Stimulated activated CD8-positive, alpha-beta memory T cell treated with anti-CD3 and anti-CD28 coated beads, Interleukin-15, amount 100 ng/mL, for 24 hours (primary cell): ENCODE data around the gene XPA.
"Not testable (repeated sequence)": the region's sequence is repeated elsewhere in the genome, so short reads cannot be mapped to it uniquely, and the experiment has no call there.

Experiments
- DNase-seq: peaks from one replicate; pipeline ENCODE4 v3.0.0-alpha.2; 2020; ENCODE audit warnings: low read depth

XPA gene

DNA sequence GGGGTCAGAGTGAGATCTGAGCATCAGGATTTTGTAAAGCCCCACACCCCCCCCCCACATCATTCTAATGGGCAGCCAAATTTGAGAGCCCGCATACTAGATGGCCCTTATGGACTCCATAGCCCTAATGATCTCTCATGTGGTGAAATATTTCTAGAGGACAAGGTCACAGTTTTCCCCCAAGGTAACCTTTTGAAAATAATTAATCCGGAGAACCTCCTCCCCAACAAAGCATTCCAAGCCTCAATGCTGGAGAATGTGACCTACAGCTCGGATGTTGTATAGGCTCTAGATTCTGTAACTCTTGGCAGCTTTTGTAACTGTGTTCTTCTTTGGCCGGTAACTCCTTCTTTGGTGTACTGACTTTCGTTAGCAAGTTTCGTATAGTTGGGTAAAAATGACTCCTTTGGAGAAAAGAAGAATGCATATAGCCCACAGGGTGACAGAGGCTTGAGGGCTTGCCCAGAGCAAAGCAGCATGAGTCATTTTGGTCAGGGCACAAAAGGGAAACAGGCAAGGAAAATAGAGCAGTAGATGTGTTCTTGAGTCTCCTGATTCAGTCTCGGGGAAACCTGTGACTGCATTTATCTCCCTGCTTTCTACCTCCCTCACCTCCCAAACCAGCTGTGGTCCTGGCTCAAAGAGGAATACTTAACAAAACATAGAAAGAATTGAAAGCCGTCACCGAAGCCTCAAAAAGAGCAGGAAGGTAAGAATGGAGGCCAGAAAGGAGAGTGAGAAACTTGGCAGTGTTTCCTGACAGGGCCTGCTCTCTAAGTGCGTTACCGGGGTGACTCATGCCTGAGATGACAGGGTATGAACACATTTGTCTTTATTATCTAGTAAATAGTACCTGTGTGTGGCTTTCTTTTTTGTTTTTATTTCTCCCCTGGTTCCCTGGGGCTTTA is 6.6 kb upstream of the XPA start:
- no peak for DNase-seq

GRCh38 chr9:97699824-97700223 is 2.7 kb upstream of the XPA start:
- not testable (repeated sequence) for DNase-seq

DNA sequence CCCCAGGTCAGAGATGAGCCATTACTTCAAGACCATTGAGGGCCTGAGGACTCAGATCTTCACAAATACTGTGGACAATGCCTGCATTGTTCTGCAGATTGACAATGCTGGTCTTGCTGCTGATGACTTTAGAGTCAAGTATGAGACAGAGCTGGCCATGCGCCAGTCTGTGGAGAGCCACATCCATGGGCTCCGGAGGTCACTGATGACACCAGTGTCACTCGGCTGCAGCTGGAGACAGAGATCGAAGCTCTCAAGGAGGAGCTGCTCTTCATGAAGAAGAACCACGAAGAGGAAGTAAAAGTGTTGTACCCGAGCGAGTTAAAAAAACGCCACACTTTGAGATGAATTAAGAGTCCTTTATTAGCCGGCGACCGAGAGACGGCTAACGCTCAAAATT is 2.1 kb upstream of the XPA start:
- not testable (repeated sequence) for DNase-seq

- no peak for DNase-seq
These were observed 1.7 kb upstream of the XPA start for GRCh38 chr9:97698865-97699264.

DNA sequence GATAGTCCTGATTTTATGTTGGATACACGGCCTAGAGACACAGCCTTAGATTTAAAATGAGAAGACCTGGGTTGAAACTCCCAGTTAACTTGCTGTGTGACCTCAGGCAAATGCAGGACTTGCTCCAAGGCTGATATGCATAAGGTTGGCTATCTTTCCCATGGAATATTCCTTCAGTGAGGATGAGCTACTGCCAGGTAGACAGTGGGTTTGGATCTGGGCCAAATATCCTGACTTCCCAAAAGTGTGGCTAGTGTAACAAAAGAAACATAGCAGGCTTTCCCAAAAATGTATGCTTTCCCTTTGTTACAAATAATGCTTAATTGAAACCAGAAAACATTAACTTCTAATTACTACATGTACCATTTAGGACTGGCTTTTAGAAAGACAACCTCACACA is 697 bp upstream of the XPA start:
- no peak for DNase-seq

GRCh38 chr9:97695995-97696802 is 941 bp downstream of the XPA start:
- DNase-seq: no peak

GRCh38 chr9:97695390-97695789 is 1.8 kb downstream of the XPA start:
- DNase-seq: no peak

DNA sequence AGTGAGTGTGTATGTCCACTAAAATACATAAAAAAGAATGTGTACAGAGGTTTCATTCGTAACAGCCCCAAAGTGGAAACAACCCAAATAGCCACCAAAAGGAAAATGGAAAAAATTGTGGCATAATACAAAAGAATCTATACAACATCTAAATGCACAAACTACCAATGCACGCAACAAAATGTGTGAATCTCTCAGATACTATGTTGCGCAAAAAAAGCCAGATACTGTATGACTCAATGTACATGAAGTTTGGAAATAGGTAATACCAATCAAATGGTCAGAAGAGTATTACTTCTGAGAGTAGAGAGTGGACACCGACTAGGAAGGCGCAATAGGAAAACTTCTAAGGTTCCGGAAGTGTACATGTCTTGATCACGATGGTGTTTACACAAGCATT is 2.4 kb downstream of the XPA start:
- DNase-seq: no peak

- DNase-seq: no peak
These were observed 7.5 kb downstream of the XPA start for GRCh38 chr9:97689401-97690180.

GRCh38 chr9:97688654-97689053 is 8.5 kb downstream of the XPA start:
- DNase-seq: no peak

GRCh38 chr9:97682242-97682641 is 14.9 kb downstream of the XPA start:
- DNase-seq: no peak

DNA sequence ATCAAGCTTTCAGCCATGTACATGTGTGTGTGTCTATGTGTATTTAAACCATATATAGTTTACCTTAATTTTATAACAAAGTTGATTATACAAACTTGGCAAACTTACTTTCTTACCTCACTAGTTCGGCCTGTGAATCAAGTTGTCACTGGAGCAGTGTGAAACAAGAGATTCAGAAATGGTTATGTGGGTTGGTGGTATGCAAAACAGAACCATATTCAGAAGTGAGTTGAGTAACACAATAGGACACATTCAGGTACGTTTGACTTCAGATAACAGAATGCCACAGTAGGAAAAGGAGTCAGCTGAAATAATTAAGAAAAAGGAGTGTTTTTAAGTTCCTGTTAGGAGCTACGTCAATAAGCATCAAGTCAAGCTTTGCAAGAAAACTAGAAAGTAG is 21.5 kb downstream of the XPA start:
- DNase-seq: no peak

- DNase-seq: no peak
These were observed 23.2 kb downstream of the XPA start for GRCh38 chr9:97673922-97674321.

DNA sequence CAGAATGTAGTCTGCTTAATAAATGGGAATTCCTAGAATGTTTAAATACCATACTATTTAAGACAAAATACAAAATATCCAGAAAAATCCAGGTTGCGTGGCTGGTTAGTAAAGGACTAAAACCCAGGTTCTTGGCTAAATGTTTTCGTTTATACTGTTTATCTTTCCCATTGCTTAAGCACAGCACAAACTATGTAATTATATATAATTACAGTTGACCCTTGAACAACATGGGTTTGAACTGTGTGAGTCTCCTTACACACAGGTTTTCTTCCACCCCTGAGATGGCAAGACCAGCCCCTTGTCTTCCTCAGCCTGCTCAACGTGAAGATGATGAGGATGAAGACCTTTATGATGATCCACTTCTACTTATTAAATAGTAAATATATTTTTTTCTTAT is 24.7 kb downstream of the XPA start:
- no peak for DNase-seq

DNA sequence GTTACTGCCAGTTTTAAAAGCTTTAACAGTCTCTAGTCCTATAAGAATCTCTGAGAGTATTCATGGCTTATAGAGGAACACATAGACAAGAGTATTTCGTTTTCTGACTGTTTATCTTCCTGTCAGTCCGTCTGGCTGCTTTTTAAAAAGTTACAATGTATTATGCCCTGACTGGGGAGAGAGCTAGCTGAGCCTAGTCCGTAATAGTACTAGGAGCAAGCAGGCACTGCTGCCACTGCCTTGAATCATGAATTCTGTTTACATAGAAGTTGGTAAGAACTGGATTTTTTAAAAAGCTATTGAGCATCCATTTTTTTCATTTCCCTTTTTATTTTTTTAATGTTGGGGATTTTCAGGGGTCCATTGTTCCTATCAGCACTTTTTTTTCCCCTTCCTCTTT is 26.6 kb downstream of the XPA start:
- no peak for DNase-seq

GRCh38 chr9:97668485-97668884 is 28.7 kb downstream of the XPA start:
- no peak for DNase-seq

DNA sequence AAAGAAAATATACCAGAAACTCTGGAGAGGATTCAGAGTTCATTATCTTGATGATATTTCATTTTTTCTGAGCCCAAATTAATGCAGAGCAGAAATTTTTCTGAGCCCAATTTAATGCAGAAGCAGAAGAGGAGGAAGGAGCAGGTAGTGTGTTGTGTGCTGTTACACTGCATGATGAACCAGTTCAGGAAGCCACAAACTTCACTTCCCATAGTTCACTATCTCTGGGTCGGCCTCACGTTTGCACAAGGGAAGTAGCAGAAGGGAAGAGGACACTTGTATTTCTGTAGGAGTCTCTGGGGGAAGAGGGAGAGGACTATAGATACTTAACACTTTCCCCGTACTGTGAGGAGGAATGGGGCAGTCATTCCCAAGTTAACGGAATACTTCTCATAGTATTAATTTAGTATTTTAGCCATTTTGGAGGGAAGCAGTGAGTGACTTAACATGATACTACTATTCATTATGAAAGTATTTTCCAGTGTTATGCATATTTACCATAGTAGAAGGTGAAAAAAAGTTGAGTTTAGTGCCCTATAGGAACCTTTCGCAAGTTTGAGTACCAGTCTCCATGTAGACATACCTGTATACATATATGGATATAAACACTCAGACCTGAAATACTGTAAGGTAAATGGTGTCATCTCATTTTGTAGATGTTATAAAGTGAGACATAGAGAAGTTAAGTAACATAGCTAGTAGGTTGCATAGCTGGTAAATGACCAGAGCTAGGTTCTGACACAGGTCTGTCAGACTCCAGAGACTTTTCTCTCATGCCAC is 30.0 kb downstream of the XPA start:
- DNase-seq: no peak

DNA sequence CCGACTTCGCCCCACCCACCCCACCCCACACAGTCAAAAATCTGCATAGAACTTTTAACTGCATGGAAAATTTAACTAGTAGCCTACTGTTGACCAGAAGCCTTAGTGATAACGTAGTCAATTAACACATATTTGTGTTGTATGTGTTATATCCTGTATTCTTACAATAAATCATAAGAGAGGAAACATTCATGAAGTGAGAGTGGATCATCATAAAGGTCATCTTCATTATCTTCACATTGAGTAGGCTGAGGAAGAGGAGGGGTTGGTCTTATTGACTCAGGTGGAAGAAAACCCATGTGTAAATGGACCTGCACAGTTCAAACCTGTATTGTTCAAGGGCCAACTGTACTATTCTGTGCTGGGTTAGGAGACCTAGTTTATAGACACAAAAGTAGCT is 31.4 kb downstream of the XPA start:
- DNase-seq: no peak

- DNase-seq: no peak
These were observed 36.3 kb downstream of the XPA start for GRCh38 chr9:97660847-97661246.

DNA sequence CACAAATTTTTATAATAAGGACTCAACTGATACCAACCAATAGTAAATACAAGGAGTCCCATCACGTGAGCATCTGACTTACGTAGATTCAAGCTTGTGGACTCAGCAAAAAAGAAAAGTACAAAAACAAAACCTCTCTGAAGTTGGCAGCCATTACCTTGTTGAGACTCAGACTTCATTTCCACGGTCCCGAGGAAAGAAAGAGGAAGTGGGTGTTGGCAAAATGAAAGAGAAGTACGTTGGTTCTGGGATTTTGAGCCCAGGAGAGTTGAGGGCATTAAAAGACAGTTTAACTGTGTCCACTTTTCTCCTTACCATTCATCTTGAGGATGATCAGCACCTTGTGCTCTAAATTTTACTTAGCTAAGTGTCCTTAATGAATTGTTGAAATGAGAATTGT is 36.8 kb downstream of the XPA start:
- DNase-seq: no peak

DNA sequence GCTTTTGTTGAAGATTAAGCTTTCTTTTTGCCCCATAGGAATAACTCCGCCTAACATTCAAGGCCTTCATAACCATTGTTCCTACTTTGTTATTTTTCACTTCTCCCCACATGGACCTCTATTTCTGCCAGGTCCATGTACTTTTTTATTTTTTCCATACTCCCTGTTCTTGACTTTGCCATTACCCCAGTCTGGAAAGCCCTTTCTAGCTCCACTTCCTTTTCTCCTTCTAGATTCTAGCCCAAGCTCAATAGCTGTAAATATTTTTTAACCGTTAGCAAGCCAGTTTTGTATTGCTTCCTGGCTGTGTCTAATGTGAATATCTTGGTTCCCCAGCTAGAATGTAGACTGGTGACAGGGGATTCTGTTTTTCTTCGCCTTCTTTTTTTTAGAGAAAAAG is 37.4 kb downstream of the XPA start:
- DNase-seq: no peak

GRCh38 chr9:97658707-97659106 is 38.4 kb downstream of the XPA start:
- no peak for DNase-seq
